Stimulated activated CD4-positive, alpha-beta T cell treated with anti-CD3 and anti-CD28 coated beads, TNF-alpha, amount 100 ng/mL, for 1 hour (primary cell): ENCODE results near the gene NAT10.

Experiments used
- DNase-seq, 3 donors: peaks; one replicate each; pipeline ENCODE4 v3.0.0-alpha.2; 2020; ENCODE audit warnings: low read depth in 3 of 3, low spot score in 1 of 3

NAT10 gene

GRCh38 chr11:34185926-34186841 lies 80.8 kb downstream of the NAT10 start:
- no peak for DNase-seq

GRCh38 chr11:34188181-34188580 lies 82.8 kb downstream of the NAT10 start:
- no peak for DNase-seq

GRCh38 chr11:34189191-34189590 lies 83.8 kb downstream of the NAT10 start:
- no peak for DNase-seq

GRCh38 chr11:34190192-34191139 lies 85.0 kb downstream of the NAT10 start:
- no peak for DNase-seq

- DNase-seq, result no peak
Measured at GRCh38 chr11:34191578-34191977, 86.1 kb downstream of the NAT10 start.

- no peak for DNase-seq
Measured at GRCh38 chr11:34192481-34193401, 87.3 kb downstream of the NAT10 start.

- DNase-seq, result no peak
Measured at GRCh38 chr11:34194576-34195335, 89.3 kb downstream of the NAT10 start.
